NCI-H345 treated with DMSO at 0.1 percent for 48 hours (cell line): ENCODE measurements around the gene TPX2.
A peak's percentile ranks its signal among the peaks of the same experiment; 100 is the strongest.

Experiments used
- DNase-seq: peaks from one replicate; lab custom pipeline; 2025; ENCODE audit not compliant: unreplicated experiment; lab: John Stamatoyannopoulos, UW

TPX2 gene

GRCh38 chr20:31706607-31707257 is 32.4 kb upstream of the TPX2 start:
- DNase-seq: no peak

- no peak for DNase-seq
Measured at GRCh38 chr20:31707258-31707615, 31.9 kb upstream of the TPX2 start.

GRCh38 chr20:31707994-31708735 is 30.9 kb upstream of the TPX2 start:
- DNase-seq: peak; percentile 99

- DNase-seq: peak; percentile 99
Measured at GRCh38 chr20:31708736-31709534, 30.2 kb upstream of the TPX2 start.

GRCh38 chr20:31709939-31710338 is 29.2 kb upstream of the TPX2 start:
- DNase-seq: no peak

GRCh38 chr20:31710423-31711108 is 28.5 kb upstream of the TPX2 start:
- DNase-seq: peak; percentile 56

GRCh38 chr20:31711179-31712111 is 27.6 kb upstream of the TPX2 start:
- DNase-seq: peak; percentile 41

GRCh38 chr20:31712112-31712553 is 27.0 kb upstream of the TPX2 start:
- peak; percentile 79 for DNase-seq

GRCh38 chr20:31712564-31713311 is 26.4 kb upstream of the TPX2 start:
- no peak for DNase-seq

GRCh38 chr20:31713312-31714273 is 25.5 kb upstream of the TPX2 start:
- no peak for DNase-seq

GRCh38 chr20:31715766-31716165 is 23.3 kb upstream of the TPX2 start:
- DNase-seq: no peak

GRCh38 chr20:31716351-31716750 is 22.7 kb upstream of the TPX2 start:
- DNase-seq: no peak

- no peak for DNase-seq
Measured at GRCh38 chr20:31716818-31717477, 22.1 kb upstream of the TPX2 start.

GRCh38 chr20:31717478-31718201 is 21.4 kb upstream of the TPX2 start:
- no peak for DNase-seq

GRCh38 chr20:31718952-31719643 is 20.0 kb upstream of the TPX2 start:
- no peak for DNase-seq

GRCh38 chr20:31719644-31720485 is 19.2 kb upstream of the TPX2 start:
- no peak for DNase-seq
